GM12801 (cell line): ENCODE data around the gene TBC1D5.

ENCODE experiments used
- TF ChIP-seq, protein P1 (sequence below): IDR thresholded peaks from one replicate; pipeline ENCODE4 v1.5.1; 2011; ENCODE audit warnings: control low read depth; ENCODE audit not compliant: insufficient read length; ENCODE audit errors: extremely low read depth

Gene TBC1D5

GRCh38 chr3:17742102-17742879 is at the start of gene TBC1D5:
Gene TBC1D5 (minus strand): TSS chr3:17742631. CDS start chr3:17508570, 234,061 bp downstream.
- TF ChIP-seq, protein P1, sequence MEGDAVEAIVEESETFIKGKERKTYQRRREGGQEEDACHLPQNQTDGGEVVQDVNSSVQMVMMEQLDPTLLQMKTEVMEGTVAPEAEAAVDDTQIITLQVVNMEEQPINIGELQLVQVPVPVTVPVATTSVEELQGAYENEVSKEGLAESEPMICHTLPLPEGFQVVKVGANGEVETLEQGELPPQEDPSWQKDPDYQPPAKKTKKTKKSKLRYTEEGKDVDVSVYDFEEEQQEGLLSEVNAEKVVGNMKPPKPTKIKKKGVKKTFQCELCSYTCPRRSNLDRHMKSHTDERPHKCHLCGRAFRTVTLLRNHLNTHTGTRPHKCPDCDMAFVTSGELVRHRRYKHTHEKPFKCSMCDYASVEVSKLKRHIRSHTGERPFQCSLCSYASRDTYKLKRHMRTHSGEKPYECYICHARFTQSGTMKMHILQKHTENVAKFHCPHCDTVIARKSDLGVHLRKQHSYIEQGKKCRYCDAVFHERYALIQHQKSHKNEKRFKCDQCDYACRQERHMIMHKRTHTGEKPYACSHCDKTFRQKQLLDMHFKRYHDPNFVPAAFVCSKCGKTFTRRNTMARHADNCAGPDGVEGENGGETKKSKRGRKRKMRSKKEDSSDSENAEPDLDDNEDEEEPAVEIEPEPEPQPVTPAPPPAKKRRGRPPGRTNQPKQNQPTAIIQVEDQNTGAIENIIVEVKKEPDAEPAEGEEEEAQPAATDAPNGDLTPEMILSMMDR = no peak

DNA sequence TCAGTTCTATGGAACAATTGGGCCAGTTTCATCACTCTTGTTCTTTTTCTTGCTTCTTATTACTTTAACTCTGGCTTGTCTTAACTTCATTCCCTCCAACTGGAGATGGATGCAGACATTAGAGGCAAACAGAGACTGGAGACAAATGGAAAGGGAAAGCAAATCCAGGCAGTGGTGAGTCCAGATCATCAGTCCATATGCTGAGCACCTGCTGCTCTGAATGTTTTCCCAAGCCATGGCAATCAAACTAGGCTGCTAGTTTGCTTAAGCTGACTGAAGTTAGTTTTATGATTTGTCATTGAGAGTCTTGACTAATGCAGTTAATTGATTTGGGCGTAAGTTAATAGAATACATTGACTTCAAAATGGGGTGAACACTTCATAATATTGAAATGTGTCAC is 41.0 kb upstream of the TBC1D5 start:
- TF ChIP-seq, protein P1 = no peak

GRCh38 chr3:17782751-17783150 is 40.3 kb upstream of the TBC1D5 start:
- TF ChIP-seq, protein P1 = no peak

- TF ChIP-seq, protein P1 = no peak
Measured at GRCh38 chr3:17775073-17775472, 32.6 kb upstream of the TBC1D5 start.

GRCh38 chr3:17772556-17772955 is 30.1 kb upstream of the TBC1D5 start:
- TF ChIP-seq, protein P1 = no peak

- TF ChIP-seq, protein P1 = no peak
Measured at GRCh38 chr3:17771177-17772017, 29.0 kb upstream of the TBC1D5 start.

GRCh38 chr3:17770682-17771081 is 28.3 kb upstream of the TBC1D5 start:
- TF ChIP-seq, protein P1 = no peak
